ENCODE data around the gene GMPS.

Gene GMPS

GRCh38 chr3:155861476-155862183, 8.8 kb upstream of the GMPS start:
- TF ChIP-seq POLR2A (IDR thresholded peaks at IDR 0.05; ENCODE audit: low read length) = no peak
- TF ChIP-seq GATA1 (IDR thresholded peaks at IDR 0.05; ENCODE audit: low read depth, low read length) = no peak
- DNase-seq = no peak

- DNase-seq = peak; percentile 43 to 46
Measured at GRCh38 chr3:155862290-155862982, 8.0 kb upstream of the GMPS start.

- no peak for TF ChIP-seq POLR2A (IDR thresholded peaks at IDR 0.05; ENCODE audit: low read length)
- no peak for TF ChIP-seq GATA1 (IDR thresholded peaks at IDR 0.05; ENCODE audit: low read depth, low read length)
- DNase-seq = peak; percentile 34 to 74
Measured at GRCh38 chr3:155863072-155863784, 7.2 kb upstream of the GMPS start.

- TF ChIP-seq GATA1 (IDR thresholded peaks at IDR 0.05; ENCODE audit: low read depth, low read length) (no peak), POLR2A (IDR thresholded peaks at IDR 0.05; ENCODE audit: low read length) (no peak)
- no peak for DNase-seq
Measured at GRCh38 chr3:155869691-155870090, 759 bp upstream of the GMPS start.

- no peak for TF ChIP-seq POLR2A (IDR thresholded peaks at IDR 0.05; ENCODE audit: low read length)
- TF ChIP-seq GATA1 (IDR thresholded peaks at IDR 0.05; ENCODE audit: low read depth, low read length) = no peak
- peak; percentile 75 to 81 for DNase-seq
Measured at GRCh38 chr3:155870945-155871745, 695 bp downstream of the GMPS start.

- no peak for DNase-seq
- TF ChIP-seq POLR2A (IDR thresholded peaks at IDR 0.05; ENCODE audit: low read length) = no peak
- TF ChIP-seq GATA1 (IDR thresholded peaks at IDR 0.05; ENCODE audit: low read depth, low read length) = no peak
Measured at GRCh38 chr3:155871746-155872158, 1.3 kb downstream of the GMPS start.

- TF ChIP-seq POLR2A (IDR thresholded peaks at IDR 0.05; ENCODE audit: low read length) (no peak), GATA1 (IDR thresholded peaks at IDR 0.05; ENCODE audit: low read depth, low read length) (no peak)
- no peak for DNase-seq
Measured at GRCh38 chr3:155872904-155873646, 2.6 kb downstream of the GMPS start.

GRCh38 chr3:155876037-155876436, 5.6 kb downstream of the GMPS start:
- no peak for TF ChIP-seq GATA1 (IDR thresholded peaks at IDR 0.05; ENCODE audit: low read depth, low read length)
- no peak for TF ChIP-seq POLR2A (IDR thresholded peaks at IDR 0.05; ENCODE audit: low read length)
- DNase-seq = no peak

GRCh38 chr3:155876503-155876902, 6.1 kb downstream of the GMPS start:
- DNase-seq = no peak
- TF ChIP-seq POLR2A (IDR thresholded peaks at IDR 0.05; ENCODE audit: low read length) = no peak
- TF ChIP-seq GATA1 (IDR thresholded peaks at IDR 0.05; ENCODE audit: low read depth, low read length) = no peak

- DNase-seq = no peak
- no peak for TF ChIP-seq POLR2A (IDR thresholded peaks at IDR 0.05; ENCODE audit: low read length)
- no peak for TF ChIP-seq GATA1 (IDR thresholded peaks at IDR 0.05; ENCODE audit: low read depth, low read length)
Measured at GRCh38 chr3:155880286-155880685, 9.8 kb downstream of the GMPS start.

GRCh38 chr3:155884292-155884691, 13.8 kb downstream of the GMPS start:
- TF ChIP-seq GATA1 (IDR thresholded peaks at IDR 0.05; ENCODE audit: low read depth, low read length) (no peak), POLR2A (IDR thresholded peaks at IDR 0.05; ENCODE audit: low read length) (no peak)
- no peak for DNase-seq

GRCh38 chr3:155885292-155885691, 14.8 kb downstream of the GMPS start:
- no peak for TF ChIP-seq POLR2A (IDR thresholded peaks at IDR 0.05; ENCODE audit: low read length)
- no peak for TF ChIP-seq GATA1 (IDR thresholded peaks at IDR 0.05; ENCODE audit: low read depth, low read length)
- peak in 1 of 2 experiments; percentile 46 for DNase-seq

GRCh38 chr3:155886348-155886747, 15.9 kb downstream of the GMPS start:
- DNase-seq = peak; percentile 36 to 51
